Esophagus (tissue), 2 donors: ENCODE measurements around the gene HNRNPM. TPM values are rescaled to one million over a fixed set of nuclear protein-coding genes. Genes with fewer than 3 reads are reported as not detected.

Experiments used
- H3K27ac ChIP-seq, 2 donors: one replicate each; pipeline ENCODE4 v1.5.1; 2013; ENCODE audit warnings: low read depth in 2 of 2, mild to moderate bottlenecking in 2 of 2, inconsistent platforms in 1 of 2, low read length in 1 of 2, moderate library complexity in 1 of 2
- H3K27me3 ChIP-seq, 2 donors: one replicate each; pipeline ENCODE4 v1.6.1; 2013; ENCODE audit warnings: low read length in 2 of 2, control low read depth in 1 of 2, mild to moderate bottlenecking in 1 of 2; ENCODE audit not compliant: insufficient read depth in 2 of 2, control insufficient read depth in 1 of 2
- H3K36me3 ChIP-seq, 2 donors: one replicate each; pipeline ENCODE4 v1.6.1; 2013; ENCODE audit warnings: low read length in 1 of 2; ENCODE audit not compliant: control insufficient read depth in 2 of 2, insufficient read depth in 2 of 2
- H3K4me1 ChIP-seq, 2 donors: one replicate each; pipeline ENCODE4 v1.6.1; 2013; ENCODE audit warnings: low read length in 1 of 2; ENCODE audit not compliant: control insufficient read depth in 2 of 2, insufficient read depth in 2 of 2
- H3K4me3 ChIP-seq, 2 donors: one replicate each; pipeline ENCODE4 v1.5.1; 2013; ENCODE audit warnings: low read length in 2 of 2, mild to moderate bottlenecking in 2 of 2, low read depth in 1 of 2, moderate library complexity in 1 of 2
- H3K9me3 ChIP-seq, 2 donors: one replicate each; pipeline ENCODE4 v1.6.1; 2013; ENCODE audit warnings: mild to moderate bottlenecking in 2 of 2, low read depth in 1 of 2, low read length in 1 of 2, moderate library complexity in 1 of 2; ENCODE audit not compliant: control insufficient read depth in 2 of 2, insufficient read depth in 1 of 2
- WGBS, 2 donors: extraction: QIAGEN DNeasy Blood & Tissue Kit; methylation state at CpG; one replicate each; pipeline ENCODE4 v1.1.7; 2013; 5-methylcytosine and 5-hydroxymethylcytosine counted together
- polyA plus RNA-seq, 2 donors: library from polyadenylated mRNA; stranded (reverse); fragments of 200-250 nt; gene quantifications; one replicate each; pipeline ENCODE4 v1.2.3, GENCODE V29; 2013
- donor health status: healthy with polysubstance abuse.
- donor health status: Bipolar disorder and iron deficiency.

Gene HNRNPM
- polyA plus RNA-seq, 2 donors = 49.9 to 134 TPM

DNA sequence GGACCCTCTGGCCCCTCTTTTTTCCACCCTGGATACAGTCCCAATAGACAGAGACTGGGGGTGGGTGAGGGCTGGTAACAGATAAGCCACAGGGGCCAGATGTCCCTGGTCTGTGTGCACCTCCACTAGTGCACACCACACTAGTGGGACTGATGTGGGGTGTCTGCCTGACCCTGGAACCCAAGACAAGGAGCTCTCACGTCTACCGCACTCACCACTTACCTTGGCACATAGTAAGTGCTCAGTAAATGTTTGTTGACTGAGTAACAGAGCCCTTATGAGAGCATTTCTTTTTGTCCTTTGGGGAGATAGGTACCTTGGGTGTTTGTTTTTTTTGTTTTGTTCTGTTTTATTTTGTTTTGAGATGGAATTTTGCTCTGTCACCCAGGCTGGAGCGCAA, 92.3 kb downstream of the HNRNPM start:
- Histone ChIP-seq H3K4me1 (no peaks in the 10 kb centered on the region), H3K27ac (no peak overlapping the region), H3K4me3 (no peak overlapping the region), H3K27me3 (no peaks in the 10 kb centered on the region), H3K9me3 (no peaks in the 10 kb centered on the region), H3K36me3 (no peaks in the 10 kb centered on the region)
- WGBS, 2 donors = 92 to 95% methylated on average over 3 of the region's 3 CpGs

Other genes with a start within 250 kb of the HNRNPM start
- 10 to 100 TPM; 67.7 to 70.0 TPM for gene CERS4, start 235.6 kb upstream of the HNRNPM start, polyA plus RNA-seq
- 10 to 100 TPM in 1 of 2 donors, 1 to 10 TPM in 1; 9.4 to 17.9 TPM for gene CD320, start 136.6 kb upstream of the HNRNPM start, polyA plus RNA-seq
- gene NDUFA7, start 123.6 kb upstream of the HNRNPM start, polyA plus RNA-seq = 100 to 1,000 TPM; 103 to 112 TPM
- 100 to 1,000 TPM; 725 to 804 TPM for gene RPS28, start 123.5 kb upstream of the HNRNPM start, polyA plus RNA-seq
- 1 to 10 TPM; 4.2 to 5.2 TPM for gene KANK3, start 101.7 kb upstream of the HNRNPM start, polyA plus RNA-seq
- gene ANGPTL4, start 80.8 kb upstream of the HNRNPM start, polyA plus RNA-seq = 100 to 1,000 TPM in 1 of 2 donors, 10 to 100 TPM in 1; 27.2 to 126 TPM
- gene RAB11B, start 54.6 kb upstream of the HNRNPM start, polyA plus RNA-seq = 10 to 100 TPM; 60.8 to 75.3 TPM
- gene MARCHF2, start 31.7 kb upstream of the HNRNPM start, polyA plus RNA-seq = 10 to 100 TPM; 22.0 to 29.0 TPM
- gene PRAM1, start 57.7 kb downstream of the HNRNPM start, polyA plus RNA-seq = 1 to 10 TPM in 1 of 2 donors, under 1 TPM in 1; 0.28 to 1.4 TPM
- gene ZNF414, start 69.2 kb downstream of the HNRNPM start, polyA plus RNA-seq = 10 to 100 TPM; 22.6 to 27.2 TPM
- 1 to 10 TPM; 2.5 to 7.9 TPM for gene MYO1F, start 132.5 kb downstream of the HNRNPM start, polyA plus RNA-seq
- 10 to 100 TPM in 1 of 2 donors, 1 to 10 TPM in 1; 7.3 to 11.7 TPM for gene ADAMTS10, start 165.7 kb downstream of the HNRNPM start, polyA plus RNA-seq
- gene NFILZ, start 185.7 kb downstream of the HNRNPM start, polyA plus RNA-seq = not detected